NCI-H82 treated with DMSO at 0.1 percent for 48 hours (cell line): ENCODE results near the gene UBE2E1.

Source experiments
- DNase-seq: peaks from one replicate; lab custom pipeline; 2025; ENCODE audit not compliant: unreplicated experiment; lab: John Stamatoyannopoulos, UW

The UBE2E1 gene

GRCh38 chr3:23805633-23806533 lies at the start of gene UBE2E1:
UBE2E1 (plus strand) TSS chr3:23805955; CDS start chr3:23807270, 1,315 bp downstream.
- no peak for DNase-seq

- no peak for DNase-seq
These were observed 49.4 kb upstream of the UBE2E1 start for GRCh38 chr3:23756206-23756840.

- no peak for DNase-seq
These were observed 47.4 kb upstream of the UBE2E1 start for GRCh38 chr3:23758253-23758838.

- DNase-seq: no peak
These were observed 45.4 kb upstream of the UBE2E1 start for GRCh38 chr3:23760325-23760724.

- no peak for DNase-seq
These were observed 44.8 kb upstream of the UBE2E1 start for GRCh38 chr3:23760871-23761373.

- peak; percentile 12 for DNase-seq
These were observed 44.3 kb upstream of the UBE2E1 start for GRCh38 chr3:23761440-23761896.

GRCh38 chr3:23762214-23762613 lies 43.5 kb upstream of the UBE2E1 start:
- DNase-seq: no peak

- DNase-seq: peak; percentile 16
These were observed 42.8 kb upstream of the UBE2E1 start for GRCh38 chr3:23762759-23763477.

- DNase-seq: no peak
These were observed 41.3 kb upstream of the UBE2E1 start for GRCh38 chr3:23764407-23764806.

- DNase-seq: no peak
These were observed 38.2 kb upstream of the UBE2E1 start for GRCh38 chr3:23767546-23767945.

GRCh38 chr3:23775254-23775909 lies 30.4 kb upstream of the UBE2E1 start:
- no peak for DNase-seq

- no peak for DNase-seq
These were observed 29.3 kb upstream of the UBE2E1 start for GRCh38 chr3:23776352-23776891.

- DNase-seq: no peak
These were observed 27.3 kb upstream of the UBE2E1 start for GRCh38 chr3:23778446-23778845.

- no peak for DNase-seq
These were observed 25.9 kb upstream of the UBE2E1 start for GRCh38 chr3:23779841-23780240.

GRCh38 chr3:23781051-23781450 lies 24.7 kb upstream of the UBE2E1 start:
- DNase-seq: no peak

- no peak for DNase-seq
These were observed 23.9 kb upstream of the UBE2E1 start for GRCh38 chr3:23781871-23782270.

- no peak for DNase-seq
These were observed 20.6 kb upstream of the UBE2E1 start for GRCh38 chr3:23785097-23785645.

GRCh38 chr3:23785882-23786281 lies 19.9 kb upstream of the UBE2E1 start:
- no peak for DNase-seq

GRCh38 chr3:23791678-23792077 lies 14.1 kb upstream of the UBE2E1 start:
- no peak for DNase-seq
